Activated CD4-positive, alpha-beta T cell treated with anti-CD3 and anti-CD28 coated beads for 1 hour (primary cell): Measurements from ENCODE around the gene HCAR2.
"Not testable (repeated sequence)": the region's sequence is repeated elsewhere in the genome, so short reads cannot be mapped to it uniquely, and the experiment has no call there.

Source experiments
- DNase-seq: peaks from one replicate; pipeline ENCODE4 v3.0.0-alpha.2; 2020

HCAR2 gene

DNA sequence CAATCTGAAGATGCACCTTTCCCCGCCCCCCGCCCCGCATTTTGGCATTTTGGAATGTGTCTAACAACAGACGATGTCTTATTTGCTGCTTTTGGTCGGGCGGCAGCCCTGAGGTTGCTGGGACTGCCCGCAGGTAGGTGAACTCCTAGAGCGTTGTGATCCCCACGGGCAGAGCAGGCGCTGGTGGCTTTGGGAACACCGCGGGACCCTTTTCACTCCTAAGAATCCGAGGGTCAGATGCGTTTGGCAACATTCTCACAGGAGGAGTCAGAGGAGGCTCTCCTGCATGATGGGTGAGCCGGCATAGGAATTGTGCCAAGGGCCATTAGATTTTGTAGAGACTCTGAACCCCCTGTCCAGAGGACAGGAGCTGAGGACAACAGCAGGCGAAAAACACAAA, 41.9 kb downstream of the HCAR2 start:
- DNase-seq = no peak

DNA sequence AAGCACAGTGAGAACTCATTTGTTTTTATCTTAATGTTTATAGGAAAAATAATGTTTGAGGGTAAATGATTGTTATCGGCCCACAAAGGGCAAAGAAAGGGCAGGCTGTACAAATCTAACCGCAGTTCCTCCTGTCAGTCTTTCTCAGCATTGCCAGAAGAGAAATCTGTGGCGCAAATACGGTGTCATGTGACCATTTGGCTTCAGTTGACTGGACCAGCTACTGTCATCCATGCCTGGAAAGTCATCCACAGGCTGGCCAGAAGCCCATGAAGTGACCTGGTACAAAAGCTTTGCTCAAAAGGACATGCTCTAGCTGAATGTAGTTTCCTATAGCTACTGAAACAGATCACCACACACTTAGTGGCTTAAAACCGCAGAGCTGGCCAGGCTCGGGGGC, 43.6 kb downstream of the HCAR2 start:
- no peak for DNase-seq

DNA sequence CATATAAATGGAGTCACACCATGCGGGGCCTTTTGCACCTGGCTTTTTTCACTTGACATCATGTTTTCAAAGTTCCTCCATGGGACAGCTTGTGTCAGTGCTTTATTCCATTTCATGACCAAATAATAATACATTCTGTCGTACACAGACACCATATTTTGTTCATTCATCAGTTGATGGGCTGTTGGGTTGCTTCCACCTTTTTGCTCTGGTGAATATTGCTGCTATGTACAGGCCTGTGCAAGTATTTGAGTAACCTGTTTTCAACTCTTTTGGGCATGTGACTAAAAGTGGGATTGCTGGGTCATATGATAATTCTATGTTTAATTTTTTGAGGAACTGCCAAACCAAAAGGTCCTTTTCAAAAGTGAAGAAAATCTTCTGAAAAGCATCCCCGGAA, 46.9 kb downstream of the HCAR2 start:
- DNase-seq = no peak

DNA sequence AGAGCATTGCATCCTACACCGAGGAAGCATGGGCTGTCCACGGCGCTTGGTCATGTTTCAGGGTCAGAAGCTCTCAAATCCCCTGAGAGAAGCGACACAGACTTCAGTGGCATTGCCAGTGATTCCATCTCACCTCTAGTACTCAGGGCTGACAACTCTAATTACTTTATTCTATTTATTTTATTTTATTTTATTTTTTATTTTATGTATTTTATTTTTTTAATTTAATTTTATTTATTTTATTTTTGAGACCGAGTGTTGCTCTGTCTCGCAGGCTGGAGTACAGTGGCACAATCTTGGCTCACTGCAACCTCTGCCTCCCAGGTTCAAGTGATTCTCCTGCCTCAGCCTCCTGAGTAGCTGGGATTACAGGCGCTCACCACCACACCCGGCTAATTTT, 49.9 kb downstream of the HCAR2 start:
- not testable (repeated sequence) for DNase-seq

DNA sequence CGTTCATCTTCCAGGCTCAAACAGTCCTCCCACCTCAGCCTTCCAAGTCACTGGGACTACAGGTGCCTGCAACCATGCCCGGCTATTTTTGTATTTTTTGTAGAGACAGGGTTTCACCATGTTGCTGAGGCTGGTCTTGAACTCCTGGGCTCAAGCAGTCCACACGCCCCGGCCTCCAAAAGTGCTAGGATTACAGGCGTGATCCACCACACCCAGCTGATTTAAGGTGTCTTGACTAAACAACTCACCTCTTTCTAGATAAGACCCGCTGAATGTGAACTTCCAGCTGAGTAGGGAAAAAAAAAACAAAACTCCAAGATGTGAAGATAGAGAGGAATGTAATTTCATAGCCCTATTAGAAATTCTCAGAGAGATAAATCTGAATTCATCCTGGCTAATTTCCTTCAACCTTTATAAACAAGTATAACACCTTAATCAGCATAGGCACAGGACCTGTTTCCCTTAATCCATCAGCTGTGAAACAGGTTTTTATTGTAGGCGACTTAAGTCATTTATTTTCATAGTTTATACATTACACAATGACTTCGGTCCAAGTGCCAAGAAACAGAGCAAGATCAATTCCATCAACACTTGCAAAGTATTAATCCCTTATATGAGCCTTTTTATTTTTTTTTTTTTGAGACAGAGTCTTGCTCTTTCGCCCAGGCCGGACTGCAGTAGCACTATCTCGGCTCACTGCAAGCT, 51.5 kb downstream of the HCAR2 start:
- no peak for DNase-seq
